Pancreas (tissue), 10 donors: ENCODE data around the gene TREH. TPM values are rescaled to one million over a fixed set of nuclear protein-coding genes. Genes with fewer than 3 reads are reported as not detected.

Source experiments
- ATAC-seq, 4 donors: fragments of 200-7000 bp; cut with Tn5 transposase; one replicate each; pipeline versions ENCODE4 v1.8.0 to v1.9.1; 2020; ENCODE audit warnings: mild to moderate bottlenecking in 4 of 4, moderate library complexity in 4 of 4
- DNase-seq, 6 donors: peaks; one replicate each; pipeline ENCODE4 v3.0.0-alpha.2; 2020
- FAIRE-seq: peaks from 2 replicates; lab custom pipeline; 2012; peaks lifted over from hg19 to GRCh38; lab: Jason Lieb, UNC
- H3K27ac ChIP-seq, 4 donors: fragments of 200-600 bp; sonication (generic); 1 replicate in 3 of 4; 2 replicates in 1 of 4; pipeline versions ENCODE4 v1.5.0 to v1.8.0; 2020
- H3K27me3 ChIP-seq, 4 donors: fragments of 200-600 bp; one replicate each; pipeline ENCODE4 v1.8.0; 2021
- H3K36me3 ChIP-seq, 3 donors: fragments of 200-600 bp; sonication (generic) in 1 of 3; one replicate each; pipeline versions ENCODE4 v1.5.0 to v1.8.0; 2020 to 2021
- H3K4me1 ChIP-seq, 3 donors: fragments of 200-600 bp; one replicate each; pipeline ENCODE4 v1.8.0; 2021
- H3K4me3 ChIP-seq, 4 donors: fragments of 200-600 bp; sonication (generic) in 2 of 4; one replicate each; pipeline versions ENCODE4 v1.5.0 to v1.8.0; 2020 to 2021
- H3K9me3 ChIP-seq, 4 donors: fragments of 200-600 bp; one replicate each; pipeline ENCODE4 v1.8.0; 2021
- WGBS, 2 donors: extraction: QIAGEN DNeasy Blood & Tissue Kit; methylation state at CpG; one replicate each; pipeline ENCODE4 v1.1.7; 2013; 5-methylcytosine and 5-hydroxymethylcytosine counted together
- intact Hi-C, 3 donors: fragments of 100-400 bp; cut with DNase I; formaldehyde crosslinking; loops; one replicate each; pipeline versions ENCODE4 v1.11.1 to v1.14.2; 2022
- polyA plus RNA-seq, 2 donors: library from polyadenylated mRNA; stranded (reverse); fragments of 200-250 nt; gene quantifications; one replicate each; pipeline ENCODE4 v1.2.3, GENCODE V29; 2013
- total RNA-seq, 6 donors: library from RNA; stranded (reverse); fragmentation: NEBNext Ultra II Directional in 4 of 6; extraction: Animal tissue kit (Norgen Biotek cat#: 25700) in 4 of 6; gene quantifications; one replicate each; pipeline versions ENCODE4 v1.2.1 to v1.2.4, GENCODE V29; 2021 to 2023
- TF ChIP-seq, protein P1 (sequence below), 4 donors: fragments of 200-600 bp; sonication (generic) in 3 of 4; IDR thresholded peaks; one replicate each; pipeline versions ENCODE4 v1.5.0 to v1.8.0; 2021; ENCODE audit warnings: antibody characterized with exemption in 4 of 4
- donor health status: healthy with polysubstance abuse.
- donor health status: DM: no; HTN: no; CAD: no; lungs with moderate emphysema.
- donor health status: DM: no; HTN: no; CAD: no.
- donor health status: control.
- donor health status: control.
- donor health status: Bipolar disorder and iron deficiency.
- donor health status: DM: yes; HTN: yes; CAD: no.
- donor health status: DM: no; HTN: no; CAD: no.
- donor health status: DM: no; HTN: no; CAD: no.
- donor health status: DM: yes; HTN: yes; CAD: no.

TREH gene
- total and polyA plus RNA-seq, 8 donors = 0.14 to 4.7 (median 1.0) TPM

DNA sequence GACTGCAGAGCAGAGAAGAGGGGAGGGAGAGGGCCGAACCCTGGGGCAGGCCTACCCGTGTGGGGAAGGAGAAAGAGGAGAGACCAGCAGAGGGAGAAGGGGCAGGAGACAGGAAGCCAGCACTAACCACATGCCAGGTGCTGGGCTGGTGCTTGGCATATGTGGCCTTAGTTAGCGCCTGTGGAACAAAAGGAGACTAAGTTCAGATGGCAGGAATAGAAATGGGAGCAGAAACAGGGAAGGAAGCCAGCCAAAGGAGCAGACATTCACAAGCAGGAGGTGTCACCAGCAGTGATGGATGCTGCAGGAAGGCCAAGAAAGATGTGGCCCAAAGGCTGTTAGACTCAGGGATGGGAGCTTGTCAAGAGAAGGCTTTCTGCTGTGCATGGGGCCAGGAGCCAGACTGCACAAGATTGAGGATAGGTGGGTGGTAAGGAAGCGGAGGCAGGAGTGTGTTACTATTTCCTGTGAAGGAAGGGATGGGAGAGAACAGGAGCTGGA, 26.7 kb downstream of the TREH start:
- no peaks in the 10 kb centered on the region for H3K9me3 ChIP-seq
- H3K4me3 ChIP-seq = no peak overlapping the region
- TF ChIP-seq, protein P1, sequence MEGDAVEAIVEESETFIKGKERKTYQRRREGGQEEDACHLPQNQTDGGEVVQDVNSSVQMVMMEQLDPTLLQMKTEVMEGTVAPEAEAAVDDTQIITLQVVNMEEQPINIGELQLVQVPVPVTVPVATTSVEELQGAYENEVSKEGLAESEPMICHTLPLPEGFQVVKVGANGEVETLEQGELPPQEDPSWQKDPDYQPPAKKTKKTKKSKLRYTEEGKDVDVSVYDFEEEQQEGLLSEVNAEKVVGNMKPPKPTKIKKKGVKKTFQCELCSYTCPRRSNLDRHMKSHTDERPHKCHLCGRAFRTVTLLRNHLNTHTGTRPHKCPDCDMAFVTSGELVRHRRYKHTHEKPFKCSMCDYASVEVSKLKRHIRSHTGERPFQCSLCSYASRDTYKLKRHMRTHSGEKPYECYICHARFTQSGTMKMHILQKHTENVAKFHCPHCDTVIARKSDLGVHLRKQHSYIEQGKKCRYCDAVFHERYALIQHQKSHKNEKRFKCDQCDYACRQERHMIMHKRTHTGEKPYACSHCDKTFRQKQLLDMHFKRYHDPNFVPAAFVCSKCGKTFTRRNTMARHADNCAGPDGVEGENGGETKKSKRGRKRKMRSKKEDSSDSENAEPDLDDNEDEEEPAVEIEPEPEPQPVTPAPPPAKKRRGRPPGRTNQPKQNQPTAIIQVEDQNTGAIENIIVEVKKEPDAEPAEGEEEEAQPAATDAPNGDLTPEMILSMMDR (IDR thresholded peaks at IDR 0.05) = no peak
- no peaks in the 10 kb centered on the region for H3K4me1 ChIP-seq
- H3K27me3 ChIP-seq = no peaks in the 10 kb centered on the region
- H3K36me3 ChIP-seq = peaks cover 0 to 45% (median 0%) of the 10 kb centered on the region in 3 donors
- intact Hi-C loops = no loop called here
- FAIRE-seq (no peak), DNase-seq (no peak), ATAC-seq (no peak)
- H3K27ac ChIP-seq = no peak overlapping the region
- 71 to 72% methylated on average over 4 of the region's 4 CpGs for WGBS, 2 donors

DNA sequence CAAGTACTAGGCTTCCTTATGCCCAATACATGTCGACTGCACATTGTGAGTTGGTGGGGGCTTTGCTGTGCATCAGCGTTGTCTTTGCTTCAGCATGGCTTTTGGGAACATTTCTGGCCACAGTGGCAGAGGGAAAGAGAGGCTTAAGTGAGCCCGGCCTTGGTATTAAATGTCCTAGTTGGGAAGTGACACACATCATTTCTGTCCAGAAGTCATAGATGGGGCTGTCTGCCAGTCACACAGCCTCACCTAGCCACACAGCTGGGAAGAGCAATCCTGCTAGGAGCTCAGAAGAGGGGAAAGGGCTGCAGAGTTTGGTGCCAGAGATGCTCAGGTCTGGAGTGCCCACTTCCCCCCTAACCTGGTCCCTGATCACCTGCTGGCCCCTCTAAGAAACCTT, 27.6 kb downstream of the TREH start:
- TF ChIP-seq, protein P1 (IDR thresholded peaks at IDR 0.05) = no peak
- Histone ChIP-seq H3K27me3 (no peaks in the 10 kb centered on the region), H3K4me1 (no peaks in the 10 kb centered on the region), H3K4me3 (no peak overlapping the region), H3K27ac (no peak overlapping the region), H3K36me3 (peaks cover 0 to 41% (median 0%) of the 10 kb centered on the region in 3 donors), H3K9me3 (no peaks in the 10 kb centered on the region)
- WGBS, 2 donors = 88 to 94% methylated on average over 3 of the region's 3 CpGs
- ATAC-seq (no peak), FAIRE-seq (no peak), DNase-seq (no peak)
- intact Hi-C loops = no loop called here

DNA sequence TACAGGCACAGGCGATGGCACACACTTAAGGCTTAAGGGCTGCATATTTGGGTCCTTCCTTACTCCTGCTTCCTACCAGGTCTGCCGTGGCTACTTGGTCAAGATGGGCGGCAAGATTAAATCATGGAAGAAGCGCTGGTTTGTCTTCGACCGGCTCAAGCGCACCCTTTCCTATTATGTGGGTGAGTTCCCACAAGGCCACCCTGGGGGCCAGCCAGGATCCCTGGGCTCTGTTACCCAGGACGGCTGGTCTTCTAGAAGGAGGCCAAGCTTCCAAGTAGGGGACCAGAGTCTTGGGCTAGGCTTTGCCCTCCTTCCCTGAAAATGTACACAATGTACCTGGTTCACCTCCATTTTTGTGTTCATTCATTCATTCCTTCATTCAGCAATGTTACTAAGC, 29.1 kb downstream of the TREH start:
- FAIRE-seq (no peak), DNase-seq (no peak)
- intact Hi-C loops = no loop called here

DNA sequence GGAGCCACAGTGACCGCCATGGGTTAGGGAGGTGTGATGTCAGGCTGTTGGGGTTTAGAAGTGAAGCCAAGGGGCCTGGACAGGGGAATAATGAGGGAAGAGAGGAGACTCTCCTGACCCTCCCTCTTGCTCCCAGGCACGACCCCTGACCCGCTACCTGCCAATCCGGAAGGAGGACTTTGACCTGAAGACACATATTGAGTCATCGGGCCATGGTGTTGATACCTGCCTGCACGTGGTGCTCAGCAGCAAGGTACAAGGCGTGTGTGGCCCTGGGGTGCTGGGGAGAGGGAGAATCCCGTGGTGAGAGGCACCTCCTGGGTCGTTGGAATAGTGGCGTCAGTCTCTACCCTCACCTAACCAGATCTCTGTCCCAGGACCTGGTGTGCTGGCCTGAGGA, 29.5 kb downstream of the TREH start:
- Histone ChIP-seq H3K36me3 (peaks cover 0 to 48% (median 4%) of the 10 kb centered on the region in 3 donors), H3K27me3 (no peaks in the 10 kb centered on the region), H3K27ac (no peak overlapping the region), H3K4me1 (no peaks in the 10 kb centered on the region), H3K4me3 (no peak overlapping the region), H3K9me3 (no peaks in the 10 kb centered on the region)
- no peak for DNase-seq
- intact Hi-C loops = no loop called here
- FAIRE-seq = no peak
- 81 to 84% methylated on average over 10 of the region's 10 CpGs for WGBS, 2 donors
- TF ChIP-seq, protein P1 (IDR thresholded peaks at IDR 0.05) = no peak
- ATAC-seq = peak in 1 of 4 donors; percentile 20

More for the DNA sequence above, 29.1 kb downstream of the TREH start:
- no peak for ATAC-seq
- Histone ChIP-seq H3K36me3 (peaks cover 0 to 45% (median under 1%) of the 10 kb centered on the region in 3 donors), H3K9me3 (no peaks in the 10 kb centered on the region), H3K27ac (no peak overlapping the region), H3K4me3 (no peak overlapping the region), H3K4me1 (no peaks in the 10 kb centered on the region), H3K27me3 (no peaks in the 10 kb centered on the region)
- 93 to 95% methylated on average over 8 of the region's 8 CpGs for whole genome bisulfite sequencing, 2 donors
- TF ChIP-seq, protein P1 (IDR thresholded peaks at IDR 0.05) = no peak

DNA sequence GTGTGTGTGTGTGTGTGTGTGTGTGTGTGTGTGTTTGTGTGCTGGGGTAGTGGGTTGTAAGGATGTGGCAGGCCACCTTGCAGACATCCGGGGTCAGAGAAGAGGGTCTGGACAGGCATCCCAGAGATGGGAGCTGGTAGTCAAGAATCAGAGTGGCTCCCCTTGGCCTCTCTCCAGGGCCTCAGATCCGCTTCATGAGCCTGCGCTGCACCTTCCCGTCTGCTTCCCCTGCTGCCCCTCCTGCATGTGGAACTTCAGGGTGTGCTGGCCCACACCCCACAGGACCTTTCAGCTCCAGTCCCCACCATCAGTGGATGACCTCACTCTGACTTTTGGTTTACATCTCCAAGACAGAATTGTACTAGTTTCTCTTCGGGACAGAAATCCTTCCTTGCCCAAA, 31.2 kb downstream of the TREH start:
- H3K4me1 ChIP-seq = peaks cover 0 to 4% (median 0%) of the 10 kb centered on the region in 3 donors
- H3K27ac ChIP-seq = no peak overlapping the region
- H3K36me3 ChIP-seq = peaks cover 0 to 44% (median 9%) of the 10 kb centered on the region in 3 donors
- DNase-seq = peak in 1 of 6 donors; percentile 28
- no peak for ATAC-seq
- H3K4me3 ChIP-seq = no peak overlapping the region
- TF ChIP-seq, protein P1 (IDR thresholded peaks at IDR 0.05) = no peak
- intact Hi-C loops = no loop called here
- 90 to 91% methylated on average over 5 of the region's 5 CpGs for WGBS, 2 donors
- H3K27me3 ChIP-seq = no peaks in the 10 kb centered on the region
- H3K9me3 ChIP-seq = no peaks in the 10 kb centered on the region
- FAIRE-seq = no peak
